Fibroblast of skin of scalp (primary cell): ENCODE data around the gene FOXG1.

ENCODE experiments used
- DNase-seq: peaks from one replicate; pipeline ENCODE4 v3.0.0-alpha.2; 2013

FOXG1 gene

GRCh38 chr14:28761438-28762291, 4.9 kb upstream of the FOXG1 start:
- no peak for DNase-seq

DNA sequence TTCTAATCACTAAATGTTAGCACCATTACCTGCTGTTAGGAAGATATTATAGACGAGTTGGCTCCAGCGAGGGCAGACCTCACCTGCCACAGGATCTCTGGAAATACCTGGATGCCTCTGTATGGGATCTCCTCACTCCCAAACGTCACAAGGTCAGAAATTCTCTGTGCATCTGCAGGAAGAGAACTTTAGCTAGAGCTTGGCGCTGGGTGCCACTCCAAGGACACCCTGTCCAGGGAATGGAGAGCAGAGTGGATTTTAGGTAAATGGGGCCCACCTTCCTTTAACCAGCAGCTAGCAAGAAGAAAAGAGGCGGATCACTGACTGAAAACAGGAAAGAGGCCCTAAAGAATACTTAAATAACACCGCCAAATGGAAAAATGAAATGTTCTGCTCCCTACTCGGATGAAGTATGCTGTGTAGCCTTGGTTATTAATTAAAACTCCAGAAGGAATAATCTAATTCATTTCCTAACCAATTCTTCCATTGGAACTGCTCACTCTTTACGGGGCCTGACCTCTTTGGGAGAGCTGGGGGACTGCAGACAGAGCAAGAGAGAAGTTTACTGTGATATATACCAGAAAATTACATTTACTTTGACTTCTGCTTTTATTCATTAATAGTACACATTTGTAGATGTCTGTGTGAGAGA, 4.2 kb upstream of the FOXG1 start:
- no peak for DNase-seq

- DNase-seq: no peak
These were observed 3.6 kb upstream of the FOXG1 start for GRCh38 chr14:28762955-28763326.

GRCh38 chr14:28763751-28764256, 2.8 kb upstream of the FOXG1 start:
- no peak for DNase-seq

- no peak for DNase-seq
These were observed 2.1 kb upstream of the FOXG1 start for GRCh38 chr14:28764257-28765160.

GRCh38 chr14:28765169-28765830, 1.3 kb upstream of the FOXG1 start:
- no peak for DNase-seq

DNA sequence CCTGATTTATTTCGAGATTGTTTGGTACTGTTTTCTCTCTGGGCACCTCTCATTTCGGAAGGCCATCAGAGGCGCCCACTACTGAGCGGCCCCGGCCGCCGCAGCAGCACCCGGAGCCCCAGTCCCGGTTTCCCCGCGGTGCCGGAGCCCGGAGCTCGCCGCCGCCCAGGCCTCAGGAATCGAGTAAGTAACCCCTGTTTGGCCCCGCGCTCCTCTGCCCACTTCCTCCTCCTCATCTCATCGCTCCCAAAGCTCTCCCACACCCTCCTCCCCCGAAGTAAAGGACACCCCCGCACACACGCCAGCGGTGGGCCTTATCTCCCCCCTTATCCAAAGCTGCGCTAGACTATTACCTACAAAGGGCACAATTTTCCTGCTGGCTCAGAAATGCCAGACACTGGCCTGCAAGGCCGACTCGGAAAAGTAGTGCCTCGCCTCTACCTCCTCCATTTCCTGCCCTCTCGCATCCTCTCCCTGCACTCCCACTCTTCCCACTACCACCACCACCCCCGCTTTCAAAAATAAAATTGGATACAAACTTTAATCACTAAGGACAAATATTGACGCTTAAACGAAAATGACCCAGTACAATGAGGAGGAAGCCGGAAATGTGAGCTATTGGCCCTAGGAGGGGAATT, 637 bp upstream of the FOXG1 start:
- DNase-seq: no peak

- no peak for DNase-seq
These were observed 654 bp downstream of the FOXG1 start for GRCh38 chr14:28767030-28767852.

GRCh38 chr14:28767853-28768741, 1.5 kb downstream of the FOXG1 start:
- DNase-seq: no peak

DNA sequence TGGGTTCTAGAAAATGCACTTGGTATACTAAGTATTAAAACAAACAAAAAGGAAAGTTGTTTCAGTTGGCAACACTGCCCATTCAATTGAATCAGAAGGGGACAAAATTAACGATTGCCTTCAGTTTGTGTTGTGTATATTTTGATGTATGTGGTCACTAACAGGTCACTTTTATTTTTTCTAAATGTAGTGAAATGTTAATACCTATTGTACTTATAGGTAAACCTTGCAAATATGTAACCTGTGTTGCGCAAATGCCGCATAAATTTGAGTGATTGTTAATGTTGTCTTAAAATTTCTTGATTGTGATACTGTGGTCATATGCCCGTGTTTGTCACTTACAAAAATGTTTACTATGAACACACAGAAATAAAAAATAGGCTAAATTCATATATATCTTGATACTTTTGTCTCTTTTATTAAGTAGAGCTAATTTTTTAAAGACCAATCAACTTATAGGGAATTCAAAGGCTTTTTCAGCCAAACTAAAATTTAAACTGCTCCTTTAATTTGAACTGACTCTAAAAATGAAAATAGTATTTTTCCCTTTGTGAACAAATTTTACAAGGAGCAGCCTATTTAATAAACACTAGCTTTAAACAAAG, 2.8 kb downstream of the FOXG1 start:
- DNase-seq: no peak

DNA sequence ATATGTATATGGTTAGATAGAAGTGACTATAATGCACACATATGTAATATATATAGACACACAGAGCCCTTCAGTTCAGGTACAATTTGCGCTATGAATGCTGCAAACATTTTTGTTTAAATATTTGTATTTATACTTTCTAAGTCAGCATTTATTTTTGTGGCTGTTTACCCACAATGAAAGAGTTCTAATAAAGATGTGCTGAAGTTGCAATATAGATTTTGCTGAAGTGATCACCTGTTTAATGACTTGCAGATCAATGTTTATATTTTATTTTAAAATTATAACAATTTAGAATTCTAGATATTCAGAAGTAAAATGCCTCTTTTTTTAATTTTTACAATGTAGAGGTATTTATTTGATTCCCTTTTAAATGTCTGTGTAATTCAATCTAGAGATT, 3.5 kb downstream of the FOXG1 start:
- no peak for DNase-seq

- DNase-seq: no peak
These were observed 4.0 kb downstream of the FOXG1 start for GRCh38 chr14:28770630-28771029.

GRCh38 chr14:28771168-28771567, 4.6 kb downstream of the FOXG1 start:
- no peak for DNase-seq

GRCh38 chr14:28772613-28773012, 6.0 kb downstream of the FOXG1 start:
- no peak for DNase-seq

DNA sequence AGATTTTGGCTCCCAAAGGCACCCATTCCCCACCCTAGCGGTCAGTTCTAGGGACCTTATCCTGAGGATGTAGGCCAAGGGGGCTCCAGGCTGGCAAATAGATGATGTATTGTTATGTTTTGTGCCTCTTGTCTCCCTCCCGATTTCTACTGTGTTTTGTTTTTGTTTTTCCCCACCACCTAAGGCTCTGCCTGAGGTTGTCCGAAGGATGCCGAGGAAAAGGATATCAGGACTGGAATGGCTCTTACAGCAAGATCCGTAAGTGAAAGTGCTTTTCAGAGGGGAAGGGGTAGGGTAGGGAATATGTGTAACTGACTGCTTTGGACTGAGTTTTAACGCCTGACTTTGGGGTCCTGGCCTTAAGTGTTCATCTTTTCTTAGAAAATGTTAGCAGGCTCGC, 6.6 kb downstream of the FOXG1 start:
- DNase-seq: no peak

DNA sequence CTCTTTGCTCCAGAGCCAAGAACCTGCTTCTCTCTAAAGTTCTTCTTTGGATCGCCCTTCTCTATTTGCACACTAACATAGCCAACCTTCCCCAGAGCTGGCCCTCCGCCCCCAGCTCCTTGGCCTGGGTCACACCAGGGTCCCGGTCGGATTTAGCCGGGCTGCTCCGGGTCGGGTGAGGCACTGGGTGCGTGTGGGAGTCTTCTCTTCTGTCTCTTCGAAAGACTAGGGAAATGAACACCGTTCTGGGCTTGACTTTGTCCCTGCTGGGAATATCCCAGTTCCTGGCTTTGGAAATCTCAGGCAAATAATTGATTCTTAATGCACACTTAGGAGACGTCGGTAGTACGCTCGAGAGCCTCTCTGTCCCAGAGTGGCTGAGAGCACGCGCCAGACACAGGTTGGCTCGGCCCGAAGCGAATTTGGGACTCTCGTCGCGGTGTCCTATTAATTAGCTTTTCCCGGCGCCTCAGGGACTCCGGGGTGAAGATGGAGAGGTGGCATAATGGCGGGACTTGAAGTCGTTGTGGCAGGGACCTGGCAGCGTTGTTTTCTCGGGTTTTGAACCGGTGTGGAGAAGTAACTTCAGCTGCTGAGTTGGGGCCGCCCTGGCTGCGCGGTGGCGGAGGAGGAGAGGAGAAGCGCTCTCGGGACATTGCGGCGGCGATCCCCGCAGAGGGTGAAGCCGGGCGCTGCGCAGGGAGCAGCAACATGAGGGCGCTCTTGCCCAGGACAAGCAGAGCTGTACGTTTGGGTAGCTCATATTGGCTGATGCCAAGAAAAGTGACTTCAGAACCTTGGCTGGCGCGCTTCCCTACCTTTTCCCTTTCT, 7.5 kb downstream of the FOXG1 start:
- DNase-seq: no peak

DNA sequence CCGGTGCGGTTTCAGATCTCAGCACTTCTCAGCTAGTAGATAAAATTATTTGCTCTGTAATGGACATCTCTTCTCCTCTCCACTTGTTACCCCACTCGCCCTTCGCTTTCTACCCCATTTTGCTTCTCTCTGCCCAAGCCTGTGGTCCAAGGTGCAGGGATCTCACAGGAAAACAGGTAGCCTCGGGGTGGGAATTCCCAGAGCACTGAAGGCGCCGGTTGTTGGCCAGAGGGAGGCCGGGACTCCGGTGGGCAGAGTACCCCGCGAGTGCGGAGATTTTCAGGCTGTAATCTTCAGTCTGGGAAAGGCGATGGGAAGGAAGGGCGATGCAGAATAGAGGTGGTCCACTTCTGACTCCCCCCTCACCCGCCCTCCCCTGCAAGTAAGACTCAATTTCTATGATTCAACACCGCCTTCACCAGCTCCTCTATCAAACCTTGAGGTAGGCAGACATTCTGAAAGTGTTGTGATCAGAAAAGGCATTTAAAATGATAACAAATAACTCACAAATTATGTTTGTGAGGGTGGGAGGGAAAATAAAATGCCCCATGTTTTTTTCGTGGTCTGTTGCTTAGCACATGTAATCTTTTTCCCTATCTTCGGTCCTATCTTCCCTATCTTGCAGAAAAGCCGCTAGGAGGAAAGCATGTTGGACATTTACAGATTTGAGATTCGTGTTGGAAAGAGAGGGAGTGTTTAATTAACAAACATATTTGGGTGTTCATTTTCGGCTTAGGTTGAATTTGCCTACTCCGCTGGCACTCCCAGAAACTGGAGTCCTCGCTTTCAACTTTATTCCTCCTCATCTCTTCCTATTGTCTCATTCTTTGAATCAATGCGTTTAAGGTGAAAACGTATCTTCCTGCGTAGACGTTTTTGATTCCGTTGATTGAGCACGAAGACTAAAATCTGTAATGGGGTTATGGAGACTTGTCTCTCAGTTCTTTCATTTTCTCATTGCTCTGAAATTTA, 8.5 kb downstream of the FOXG1 start:
- DNase-seq: no peak
